Testis (tissue), 2 donors: ENCODE results near the gene MYO18A.
A peak's percentile ranks its signal among the peaks of the same experiment; 100 is the strongest.

Experiments used
- POLR2A ChIP-seq: fragments of 450-650 bp; IDR thresholded peaks from one replicate; pipeline ENCODE4 v1.6.1; 2017; ENCODE audit warnings: antibody characterized with exemption, mild to moderate bottlenecking, moderate library complexity
- TF ChIP-seq, protein P1 (sequence below), 3 experiments: fragments of 450-650 bp in 2 of 3; fragments of 200-600 bp in 1 of 3; sonication (generic) in 1 of 3; IDR thresholded peaks; one replicate each; pipeline ENCODE4 v1.5.1; 2016 to 2019; ENCODE audit warnings: antibody characterized with exemption in 3 of 3, mild to moderate bottlenecking in 2 of 3, moderate library complexity in 1 of 3

- TF ChIP-seq, protein P1, sequence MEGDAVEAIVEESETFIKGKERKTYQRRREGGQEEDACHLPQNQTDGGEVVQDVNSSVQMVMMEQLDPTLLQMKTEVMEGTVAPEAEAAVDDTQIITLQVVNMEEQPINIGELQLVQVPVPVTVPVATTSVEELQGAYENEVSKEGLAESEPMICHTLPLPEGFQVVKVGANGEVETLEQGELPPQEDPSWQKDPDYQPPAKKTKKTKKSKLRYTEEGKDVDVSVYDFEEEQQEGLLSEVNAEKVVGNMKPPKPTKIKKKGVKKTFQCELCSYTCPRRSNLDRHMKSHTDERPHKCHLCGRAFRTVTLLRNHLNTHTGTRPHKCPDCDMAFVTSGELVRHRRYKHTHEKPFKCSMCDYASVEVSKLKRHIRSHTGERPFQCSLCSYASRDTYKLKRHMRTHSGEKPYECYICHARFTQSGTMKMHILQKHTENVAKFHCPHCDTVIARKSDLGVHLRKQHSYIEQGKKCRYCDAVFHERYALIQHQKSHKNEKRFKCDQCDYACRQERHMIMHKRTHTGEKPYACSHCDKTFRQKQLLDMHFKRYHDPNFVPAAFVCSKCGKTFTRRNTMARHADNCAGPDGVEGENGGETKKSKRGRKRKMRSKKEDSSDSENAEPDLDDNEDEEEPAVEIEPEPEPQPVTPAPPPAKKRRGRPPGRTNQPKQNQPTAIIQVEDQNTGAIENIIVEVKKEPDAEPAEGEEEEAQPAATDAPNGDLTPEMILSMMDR (IDR thresholded peaks at IDR 0.05) = peak; percentile 78 to 95 (median 85)
- no peak for TF ChIP-seq POLR2A
Measured at GRCh38 chr17:29116804-29117753, 63.1 kb downstream of the MYO18A start.
